ENCODE data around the gene PTPRA. TPM values are rescaled to one million over a fixed set of nuclear protein-coding genes. Genes with fewer than 3 reads are reported as not detected.

The PTPRA gene
- total RNA-seq, 4 donors from 2014 or later, result 18.9 to 32.5 (median 27.3) TPM

- TF ChIP-seq CTCF (IDR thresholded peaks at IDR 0.05 in 4 of 5, conservative IDR thresholded peaks at IDR 0.05 in 1 of 5) (no peak), POLR2A (IDR thresholded peaks at IDR 0.05) (no peak)
- no peak for DNase-seq
- Histone ChIP-seq H3K4me1 (peaks cover 11 to 22% of the 10 kb centered on the region in 2 donors), H3K27ac (peak within 1 kb of the TSS; percentile 27 to 62 (median 58)), H3K27me3 (no peaks in the 10 kb centered on the region), H3K4me3 (no peak within 1 kb of the TSS), H3K9me3 (no peaks in the 10 kb centered on the region), H3K36me3 (peaks cover 0 to 32% of the 10 kb centered on the region in 2 donors)
- no peak for ATAC-seq
- in situ Hi-C loops (cut with MboI; ENCODE audit: low sequenced_read_pairs in 4 of 4) (no loop called here), intact Hi-C loops (cut with DNase I; ENCODE audit: low total_unique reads) (loop anchor here (10.0 kb wide), 1 partner anchor 161 kb away; the partner anchor contains the start of genes DDRGK1 and ITPA)
Measured at GRCh38 chr20:3043322-3043721, 170.0 kb downstream of the PTPRA start, which contains the start of gene GNRH2. TSS of gene GNRH2 (plus strand) at chr20:3043622. CDS start at chr20:3044415, 793 bp downstream.

- in situ Hi-C loops (cut with MboI; ENCODE audit: low sequenced_read_pairs in 4 of 4) (no loop called here), intact Hi-C loops (cut with DNase I; ENCODE audit: low total_unique reads) (loop anchor here (10.0 kb wide), 1 partner anchor 160 kb away; the partner anchor contains the start of genes DDRGK1 and ITPA)
- DNase-seq (no peak), ATAC-seq (no peak)
- H3K36me3 ChIP-seq, result peaks cover 0 to 33% of the 10 kb centered on the region in 2 donors
- H3K27ac ChIP-seq, result peak overlapping the region in 3 of 4 donors; percentile 87 to 96 (median 95)
- peaks cover 11 to 22% of the 10 kb centered on the region in 2 donors for H3K4me1 ChIP-seq
- no peaks in the 10 kb centered on the region for H3K9me3 ChIP-seq
- H3K27me3 ChIP-seq, result no peaks in the 10 kb centered on the region
- H3K4me3 ChIP-seq, result no peak overlapping the region
- TF ChIP-seq POLR2A (IDR thresholded peaks at IDR 0.05), result no peak
- no peak for TF ChIP-seq CTCF (IDR thresholded peaks at IDR 0.05 in 4 of 5, conservative IDR thresholded peaks at IDR 0.05 in 1 of 5)
Measured at GRCh38 chr20:3044336-3044965, 171.2 kb downstream of the PTPRA start.

GRCh38 chr20:3045042-3045815, 171.9 kb downstream of the PTPRA start:
- Histone ChIP-seq H3K4me1 (peaks cover 11 to 22% of the 10 kb centered on the region in 2 donors), H3K27ac (peak overlapping the region; percentile 87 to 96 (median 93)), H3K36me3 (peaks cover 0 to 33% of the 10 kb centered on the region in 2 donors), H3K4me3 (peak overlapping the region; percentile 86 to 95 (median 92)), H3K27me3 (no peaks in the 10 kb centered on the region), H3K9me3 (no peaks in the 10 kb centered on the region)
- TF ChIP-seq POLR2A (IDR thresholded peaks at IDR 0.05) (no peak), CTCF (IDR thresholded peaks at IDR 0.05 in 4 of 5, conservative IDR thresholded peaks at IDR 0.05 in 1 of 5) (no peak)
- peak; percentile 85 to 89 for ATAC-seq
- in situ Hi-C loops (cut with MboI; ENCODE audit: low sequenced_read_pairs in 4 of 4) (no loop called here), intact Hi-C loops (cut with DNase I; ENCODE audit: low total_unique reads) (loop anchor here (5.0 to 10.0 kb wide), 3 partner anchors 127 to 173 kb away; partner anchors contain the start of genes DDRGK1, ITPA, LZTS3 and PTPRA)
- DNase-seq, result peak; percentile 72 to 84

GRCh38 chr20:3045816-3046676, 172.8 kb downstream of the PTPRA start, which contains the start of gene MRPS26:
TSS of gene MRPS26 (plus strand) at chr20:3046052. CDS start at chr20:3046069, 17 bp downstream.
- peak within 1 kb of the TSS; percentile 86 to 95 (median 92) for H3K4me3 ChIP-seq
- peak within 1 kb of the TSS; percentile 87 to 96 (median 93) for H3K27ac ChIP-seq
- no peaks in the 10 kb centered on the region for H3K27me3 ChIP-seq
- DNase-seq, result peak; percentile 79 to 84
- in situ Hi-C loops (cut with MboI; ENCODE audit: low sequenced_read_pairs in 4 of 4) (no loop called here), intact Hi-C loops (cut with DNase I; ENCODE audit: low total_unique reads) (loop anchor here (5.0 to 10.0 kb wide), 3 partner anchors 126 to 174 kb away; partner anchors contain the start of genes DDRGK1, ITPA, LZTS3 and PTPRA)
- peak; percentile 88 to 92 for ATAC-seq
- TF ChIP-seq CTCF (IDR thresholded peaks at IDR 0.05 in 4 of 5, conservative IDR thresholded peaks at IDR 0.05 in 1 of 5), result no peak
- TF ChIP-seq POLR2A (IDR thresholded peaks at IDR 0.05), result peak; percentile 61 to 70
- H3K9me3 ChIP-seq, result no peaks in the 10 kb centered on the region
- peaks cover 0 to 32% of the 10 kb centered on the region in 2 donors for H3K36me3 ChIP-seq
- peaks cover 11 to 22% of the 10 kb centered on the region in 2 donors for H3K4me1 ChIP-seq

All from gastrocnemius medialis (tissue), 4 donors.